Endothelial cell (in vitro differentiated cells): ENCODE data around the gene CNN1. TPM values are rescaled to one million over a fixed set of nuclear protein-coding genes. Genes with fewer than 3 reads are reported as not detected.

Experiments used
- DNase-seq: peaks from one replicate; pipeline ENCODE4 v3.0.0; 2021; ENCODE audit warnings: low spot score
- H3K27ac Mint-ChIP-seq: one replicate; pipeline ENCODE4 v1.8.0; 2021; ENCODE audit warnings: mixed read lengths, inconsistent platforms; ENCODE audit not compliant: unreplicated experiment
- H3K27me3 Mint-ChIP-seq: one replicate; pipeline ENCODE4 v1.8.0; 2021; ENCODE audit warnings: mild to moderate bottlenecking, moderate library complexity, mixed read lengths, inconsistent platforms; ENCODE audit not compliant: unreplicated experiment
- H3K36me3 Mint-ChIP-seq: one replicate; pipeline ENCODE4 v1.8.0; 2021; ENCODE audit warnings: mild to moderate bottlenecking, low read depth, mixed read lengths, inconsistent platforms; ENCODE audit not compliant: unreplicated experiment
- H3K4me1 Mint-ChIP-seq: one replicate; pipeline ENCODE4 v1.8.0; 2021; ENCODE audit warnings: mild to moderate bottlenecking, mixed read lengths, inconsistent platforms; ENCODE audit not compliant: unreplicated experiment
- H3K4me3 Mint-ChIP-seq: one replicate; pipeline ENCODE4 v1.8.0; 2021; ENCODE audit warnings: mild to moderate bottlenecking, mixed read lengths, inconsistent platforms; ENCODE audit not compliant: unreplicated experiment
- H3K9me3 Mint-ChIP-seq: one replicate; pipeline ENCODE4 v1.8.0; 2021; ENCODE audit warnings: mixed read lengths, inconsistent platforms; ENCODE audit not compliant: unreplicated experiment
- CTCF ChIP-seq: fragments of 200-600 bp; sonication (generic); IDR thresholded peaks from one replicate; pipeline ENCODE4 v1.5.0; 2021; ENCODE audit warnings: antibody characterized with exemption; ENCODE audit not compliant: unreplicated experiment
- total RNA-seq: library from RNA; stranded (reverse); fragmentation: NEBNext Ultra II Directional; extraction: Animal tissue kit (Norgen Biotek cat#: 25700); gene quantifications from one replicate; pipeline ENCODE4 v1.2.1, GENCODE V29; 2021; ENCODE audit not compliant: unreplicated experiment

Gene CNN1
- total RNA-seq, 1 donor from 2014 or later, result 1.5 TPM

- Mint-ChIP-seq H3K4me1 (no peaks in the 10 kb centered on the region), H3K9me3 (no peaks in the 10 kb centered on the region), H3K27ac (no peak overlapping the region), H3K4me3 (peak overlapping the region; percentile 7), H3K36me3 (peaks cover 6% of the 10 kb centered on the region), H3K27me3 (peaks cover 14% of the 10 kb centered on the region)
- TF ChIP-seq CTCF, result peak; percentile 73
- peak; percentile 81 for DNase-seq
These were observed 42.1 kb upstream of the CNN1 start for GRCh38 chr19:11496391-11497163.

GRCh38 chr19:11499220-11499726 lies 39.4 kb upstream of the CNN1 start:
- H3K36me3 Mint-ChIP-seq, result peaks cover 6% of the 10 kb centered on the region
- DNase-seq, result no peak
- H3K27ac Mint-ChIP-seq, result no peak overlapping the region
- H3K27me3 Mint-ChIP-seq, result peaks cover 11% of the 10 kb centered on the region
- H3K9me3 Mint-ChIP-seq, result no peaks in the 10 kb centered on the region
- TF ChIP-seq CTCF, result no peak
- no peaks in the 10 kb centered on the region for H3K4me1 Mint-ChIP-seq
- H3K4me3 Mint-ChIP-seq, result no peak overlapping the region

- H3K9me3 Mint-ChIP-seq, result no peaks in the 10 kb centered on the region
- peaks cover 6% of the 10 kb centered on the region for H3K36me3 Mint-ChIP-seq
- no peak overlapping the region for H3K27ac Mint-ChIP-seq
- no peak for TF ChIP-seq CTCF
- H3K4me3 Mint-ChIP-seq, result no peak overlapping the region
- H3K4me1 Mint-ChIP-seq, result no peaks in the 10 kb centered on the region
- DNase-seq, result no peak
- peaks cover 7% of the 10 kb centered on the region for H3K27me3 Mint-ChIP-seq
These were observed 38.7 kb upstream of the CNN1 start for GRCh38 chr19:11499890-11500420.

GRCh38 chr19:11504502-11505031 lies 34.1 kb upstream of the CNN1 start:
- Mint-ChIP-seq H3K27ac (peak overlapping the region; percentile 74), H3K36me3 (peaks cover 3% of the 10 kb centered on the region), H3K27me3 (peaks cover 7% of the 10 kb centered on the region), H3K9me3 (no peaks in the 10 kb centered on the region), H3K4me3 (peak overlapping the region; percentile 90), H3K4me1 (no peaks in the 10 kb centered on the region)
- no peak for DNase-seq
- TF ChIP-seq CTCF, result no peak

GRCh38 chr19:11505032-11505503 lies 33.6 kb upstream of the CNN1 start:
- Mint-ChIP-seq H3K36me3 (peaks cover 3% of the 10 kb centered on the region), H3K27ac (peak overlapping the region; percentile 74), H3K4me1 (no peaks in the 10 kb centered on the region), H3K4me3 (peak overlapping the region; percentile 90), H3K9me3 (no peaks in the 10 kb centered on the region), H3K27me3 (peaks cover 7% of the 10 kb centered on the region)
- TF ChIP-seq CTCF, result no peak
- peak; percentile 97 for DNase-seq
